Effector memory CD4-positive, alpha-beta T cell (primary cell): ENCODE results near the gene IGF1.

Experiments used
- DNase-seq, 3 donors: peaks; one replicate each; pipeline ENCODE4 v3.0.0-alpha.2; 2020
- H3K27ac ChIP-seq: 2 replicates; pipeline ENCODE4 v1.7.0; 2013; ENCODE audit warnings: mild to moderate bottlenecking, low read length, moderate library complexity; ENCODE audit not compliant: insufficient read depth, poor library complexity, severe bottlenecking
- H3K27me3 ChIP-seq: replicated peaks from 2 replicates; pipeline ENCODE4 v1.7.0; 2013; ENCODE audit warnings: mild to moderate bottlenecking, low read length; ENCODE audit not compliant: insufficient read depth, control insufficient read depth, poor library complexity, severe bottlenecking
- H3K36me3 ChIP-seq: 2 replicates; pipeline ENCODE4 v1.7.0; 2013; ENCODE audit warnings: mild to moderate bottlenecking, low read length, moderate library complexity; ENCODE audit not compliant: control insufficient read depth, insufficient read depth
- H3K4me1 ChIP-seq: 2 replicates; pipeline ENCODE4 v1.7.0; 2013; ENCODE audit warnings: low read length, mild to moderate bottlenecking; ENCODE audit not compliant: control insufficient read depth, insufficient read depth, poor library complexity, severe bottlenecking
- H3K4me3 ChIP-seq: 2 replicates; pipeline ENCODE4 v1.7.0; 2013; ENCODE audit warnings: low read length, low read depth, mild to moderate bottlenecking; ENCODE audit not compliant: insufficient read depth, poor library complexity, severe bottlenecking
- H3K9me3 ChIP-seq: 2 replicates; pipeline ENCODE4 v1.7.0; 2013; ENCODE audit warnings: mild to moderate bottlenecking, low read length, moderate library complexity; ENCODE audit not compliant: control insufficient read depth

The IGF1 gene

DNA sequence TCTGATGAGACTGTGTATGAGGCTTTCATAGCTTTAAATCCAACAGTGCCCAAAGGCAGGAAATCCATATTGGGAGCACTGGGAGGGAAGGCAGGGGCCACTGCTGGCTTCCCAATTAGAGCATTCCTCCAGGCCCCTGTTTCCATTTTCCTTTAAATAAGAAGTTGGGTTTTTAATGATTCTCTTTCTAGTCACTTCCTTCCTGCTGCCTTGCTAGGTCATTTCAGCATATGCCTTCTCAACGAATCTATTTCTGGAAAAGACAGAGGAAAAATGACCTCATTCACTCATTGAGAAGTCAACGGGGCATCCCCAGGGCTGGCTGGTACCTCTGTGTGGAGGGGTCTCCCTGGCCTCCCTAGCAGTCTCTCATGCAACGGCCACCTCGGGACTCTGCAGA is 43.5 kb downstream of the IGF1 start:
- H3K36me3 ChIP-seq, result no peaks in the 10 kb centered on the region
- no peaks in the 10 kb centered on the region for H3K4me1 ChIP-seq
- DNase-seq, result no peak
- H3K4me3 ChIP-seq, result no peak overlapping the region
- H3K9me3 ChIP-seq, result no peaks in the 10 kb centered on the region
- H3K27ac ChIP-seq, result no peak overlapping the region
- H3K27me3 ChIP-seq, result no peaks in the 10 kb centered on the region

DNA sequence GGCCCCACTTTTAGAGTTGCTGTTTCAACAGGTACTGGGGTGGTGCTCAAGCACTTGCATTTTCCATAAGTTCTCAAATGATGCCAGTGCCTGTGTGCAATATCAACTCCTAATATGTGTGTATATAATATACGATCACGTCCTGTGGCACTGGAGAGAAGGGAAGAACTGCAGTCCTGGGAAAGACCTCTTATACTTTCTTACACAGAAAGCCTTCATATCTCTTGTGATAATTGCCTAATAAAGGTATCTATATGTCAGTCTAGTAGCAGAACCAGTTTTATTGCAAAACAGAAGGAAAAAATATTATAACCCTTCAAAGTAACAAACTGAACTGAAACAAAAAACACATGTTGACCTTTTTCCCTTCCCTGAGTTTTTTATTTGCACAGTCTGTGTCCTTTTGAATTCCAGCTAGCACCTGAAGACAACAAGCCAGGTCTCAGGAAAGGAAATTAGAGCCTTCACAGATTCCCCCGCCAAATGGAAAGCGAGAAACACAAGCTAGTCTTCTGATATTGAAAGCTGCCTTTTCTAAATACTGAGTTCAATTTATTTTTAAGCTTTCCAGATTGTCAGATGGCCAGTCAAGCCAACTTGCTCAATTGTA is 44.4 kb downstream of the IGF1 start:
- Histone ChIP-seq H3K27me3 (no peaks in the 10 kb centered on the region), H3K4me1 (no peaks in the 10 kb centered on the region), H3K4me3 (no peak overlapping the region), H3K9me3 (no peaks in the 10 kb centered on the region), H3K27ac (no peak overlapping the region), H3K36me3 (no peaks in the 10 kb centered on the region)
- no peak for DNase-seq

DNA sequence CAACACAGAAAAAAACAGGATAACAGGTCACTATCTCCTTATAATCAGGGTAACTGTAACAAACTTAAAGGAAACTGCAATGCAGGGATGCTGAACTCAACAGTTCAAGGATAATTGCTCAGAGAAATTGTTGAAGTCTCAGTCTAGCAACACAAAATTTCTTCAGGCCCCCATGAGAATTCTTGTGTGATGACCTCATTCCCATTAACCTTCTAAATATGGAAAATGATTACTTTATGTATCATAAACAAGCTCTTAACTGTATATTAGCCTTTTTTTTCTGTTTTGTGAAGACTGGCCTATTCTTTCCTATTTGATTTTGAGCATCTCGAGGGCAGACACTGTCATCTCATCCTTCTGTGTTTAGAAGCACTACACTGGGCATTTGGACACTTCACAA is 47.1 kb downstream of the IGF1 start:
- no peaks in the 10 kb centered on the region for H3K27me3 ChIP-seq

GRCh38 chr12:102430661-102431060 is 49.7 kb downstream of the IGF1 start:
- Histone ChIP-seq H3K4me1 (no peaks in the 10 kb centered on the region), H3K27me3 (no peaks in the 10 kb centered on the region), H3K9me3 (no peaks in the 10 kb centered on the region), H3K27ac (no peak overlapping the region), H3K4me3 (no peak overlapping the region), H3K36me3 (no peaks in the 10 kb centered on the region)
- no peak for DNase-seq

More for the DNA sequence above, 47.1 kb downstream of the IGF1 start:
- Histone ChIP-seq H3K27ac (no peak overlapping the region), H3K9me3 (no peaks in the 10 kb centered on the region), H3K4me1 (no peaks in the 10 kb centered on the region), H3K36me3 (no peaks in the 10 kb centered on the region), H3K4me3 (no peak overlapping the region)
- DNase-seq, result no peak

DNA sequence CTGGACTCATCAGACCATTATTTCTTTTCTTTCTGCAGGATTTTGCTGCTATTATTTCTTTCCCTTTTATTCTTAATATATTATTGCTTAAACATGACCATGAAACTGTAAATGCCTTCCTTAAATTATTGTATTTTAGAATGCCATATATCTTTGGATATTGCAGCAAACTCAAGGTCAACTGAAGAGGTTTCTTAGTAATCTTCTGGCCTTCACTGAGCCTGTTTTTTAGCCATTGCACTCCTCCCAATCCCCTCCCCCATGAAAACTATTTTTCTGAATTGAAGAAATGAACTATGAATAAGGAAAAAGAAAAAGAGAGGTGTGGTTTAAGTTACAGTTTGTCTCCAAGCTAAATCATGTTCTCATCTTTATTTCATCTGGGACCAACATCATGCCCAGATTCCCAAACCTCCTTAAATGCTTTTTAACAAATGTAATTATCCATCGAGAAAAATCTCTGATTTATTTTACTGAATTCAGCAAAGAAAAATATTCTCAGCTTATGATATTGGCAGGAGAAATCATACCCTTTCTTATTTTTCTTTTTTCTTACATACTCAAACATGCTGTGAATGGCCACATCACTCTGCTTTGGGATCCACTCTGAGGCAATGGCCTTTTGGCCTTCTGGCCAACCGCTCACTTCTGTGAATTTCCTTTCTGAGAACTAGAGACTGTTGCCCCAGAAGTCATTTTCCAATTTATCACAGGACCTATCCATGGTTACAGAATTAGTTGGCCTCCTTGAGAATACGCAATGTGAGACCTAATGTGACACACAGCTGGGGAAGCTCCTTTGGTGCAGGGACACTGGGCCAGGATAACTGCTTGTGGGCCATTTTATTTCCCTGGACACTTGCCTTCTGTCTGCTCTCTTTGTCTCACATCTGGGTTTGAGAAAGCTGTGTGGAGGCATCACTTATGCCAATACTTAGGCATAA is 50.9 kb downstream of the IGF1 start:
- no peak for DNase-seq

DNA sequence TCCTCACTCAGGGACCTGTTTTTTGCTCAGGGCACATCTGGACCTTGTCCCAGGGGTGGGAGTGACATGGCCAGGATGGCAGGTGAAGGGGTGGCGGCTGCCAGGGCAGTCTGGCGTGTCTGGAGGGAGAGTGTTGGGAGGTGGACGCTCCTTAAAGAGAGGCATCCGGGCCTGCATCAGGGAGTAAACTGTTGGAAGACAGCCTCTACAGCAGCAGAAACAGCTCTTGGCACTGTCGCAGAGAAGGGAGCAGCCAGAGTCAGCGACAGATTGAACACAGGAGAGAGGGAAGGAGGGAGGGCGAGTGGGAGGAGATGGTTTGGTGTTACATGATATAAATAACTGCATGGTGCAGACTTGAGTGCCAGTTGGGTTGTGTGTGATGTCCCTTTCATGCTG is 52.8 kb downstream of the IGF1 start:
- Histone ChIP-seq H3K27me3 (no peaks in the 10 kb centered on the region), H3K27ac (no peak overlapping the region), H3K4me1 (no peaks in the 10 kb centered on the region), H3K4me3 (no peak overlapping the region), H3K9me3 (no peaks in the 10 kb centered on the region), H3K36me3 (no peaks in the 10 kb centered on the region)
- no peak for DNase-seq

More for the DNA sequence above, 50.9 kb downstream of the IGF1 start:
- Histone ChIP-seq H3K27me3 (no peaks in the 10 kb centered on the region), H3K4me3 (no peak overlapping the region), H3K4me1 (no peaks in the 10 kb centered on the region), H3K36me3 (no peaks in the 10 kb centered on the region), H3K27ac (no peak overlapping the region), H3K9me3 (no peaks in the 10 kb centered on the region)

- H3K27ac ChIP-seq, result no peak overlapping the region
- no peaks in the 10 kb centered on the region for H3K27me3 ChIP-seq
- no peaks in the 10 kb centered on the region for H3K36me3 ChIP-seq
- no peak overlapping the region for H3K4me3 ChIP-seq
- no peak for DNase-seq
- no peaks in the 10 kb centered on the region for H3K4me1 ChIP-seq
- H3K9me3 ChIP-seq, result no peaks in the 10 kb centered on the region
These were observed 53.5 kb downstream of the IGF1 start for GRCh38 chr12:102426599-102427542.

- no peak overlapping the region for H3K27ac ChIP-seq
- H3K4me3 ChIP-seq, result no peak overlapping the region
- H3K36me3 ChIP-seq, result no peaks in the 10 kb centered on the region
- no peaks in the 10 kb centered on the region for H3K9me3 ChIP-seq
- no peaks in the 10 kb centered on the region for H3K4me1 ChIP-seq
- H3K27me3 ChIP-seq, result no peaks in the 10 kb centered on the region
- no peak for DNase-seq
These were observed 55.0 kb downstream of the IGF1 start for GRCh38 chr12:102425109-102426039.

DNA sequence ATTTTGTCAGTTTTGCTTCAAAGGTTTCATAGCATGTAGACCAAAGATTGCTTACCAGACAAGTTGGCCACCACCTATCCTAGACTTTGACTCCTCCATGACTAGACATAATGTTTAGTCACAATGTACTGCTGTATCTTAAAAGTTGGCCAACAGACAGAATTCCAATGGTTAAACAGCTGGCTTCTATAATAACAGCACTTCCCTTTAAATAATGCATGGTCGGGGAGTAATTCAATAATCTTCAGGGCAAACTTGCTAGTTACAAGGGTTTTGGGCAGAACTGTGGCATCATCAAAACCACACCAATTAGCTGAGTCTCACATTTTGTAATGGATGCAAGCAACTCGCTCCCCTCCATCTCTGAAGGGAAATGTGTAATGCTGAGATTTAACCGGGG is 56.9 kb downstream of the IGF1 start:
- no peaks in the 10 kb centered on the region for H3K4me1 ChIP-seq
- no peak overlapping the region for H3K4me3 ChIP-seq
- no peaks in the 10 kb centered on the region for H3K9me3 ChIP-seq
- H3K27me3 ChIP-seq, result no peaks in the 10 kb centered on the region
- no peak for DNase-seq
- no peak overlapping the region for H3K27ac ChIP-seq
- no peaks in the 10 kb centered on the region for H3K36me3 ChIP-seq
